ENCODE data around the gene PHACTR3. TPM values are rescaled to one million over a fixed set of nuclear protein-coding genes. Genes with fewer than 3 reads are reported as not detected.

Gene PHACTR3
- total RNA-seq, 2 donors from 2014 or later: 0.34 TPM; not detected in 1

DNA sequence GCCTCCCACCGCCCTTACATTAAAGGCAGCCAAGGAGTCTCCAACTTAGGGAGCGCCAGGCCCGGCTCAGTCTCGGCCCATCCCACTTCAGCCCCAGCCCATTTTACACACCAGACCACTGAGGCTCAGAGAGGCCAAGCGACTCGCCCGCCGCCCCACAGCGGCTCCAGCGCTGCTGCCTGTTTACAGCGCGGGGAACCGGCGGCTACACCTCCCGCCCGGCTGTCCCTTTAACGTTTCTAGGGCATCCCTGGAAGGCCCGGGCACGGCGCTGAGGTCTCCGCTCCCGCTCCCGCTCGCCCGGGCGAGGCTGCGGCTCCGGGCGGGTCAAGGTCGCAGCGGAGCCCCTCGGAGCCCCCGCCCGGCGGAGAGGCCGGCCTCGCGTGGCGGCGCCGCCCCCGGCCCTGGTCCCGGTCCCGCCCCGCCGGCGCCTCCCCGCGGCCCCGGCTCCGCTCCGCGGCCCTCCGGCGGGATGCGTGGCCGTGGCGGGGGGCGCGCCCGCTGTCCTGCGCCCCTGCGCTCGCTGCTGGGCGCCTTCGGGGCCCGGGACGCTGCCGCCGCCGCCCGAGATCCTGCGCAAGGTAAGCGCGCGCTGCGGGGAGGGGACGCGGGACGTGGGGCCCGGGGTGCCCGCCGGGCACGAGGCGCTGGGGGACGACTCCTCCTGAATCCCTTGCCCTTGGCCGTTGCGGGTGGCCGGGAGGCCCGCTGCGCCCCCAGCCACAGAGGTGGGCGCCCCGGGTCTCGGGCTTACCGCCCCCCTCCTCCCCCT, 27.1 kb upstream of the PHACTR3 start:
- intact Hi-C loops (cut with DNase I): no loop called here
- Histone ChIP-seq H3K4me1 (replicated peaks) (no peaks in the 10 kb centered on the region), H3K9me3 (no peaks in the 10 kb centered on the region), H3K36me3 (no peaks in the 10 kb centered on the region), H3K4me3 (no peak overlapping the region), H3K27ac (no peak overlapping the region), H3K27me3 (replicated peaks; ENCODE audit: insufficient read depth) (peaks cover 26% of the 10 kb centered on the region)
- 3% methylated on average over 54 of the region's 95 CpGs for WGBS
- DNase-seq (ENCODE audit: low spot score): no peak
- TF ChIP-seq, protein P1, sequence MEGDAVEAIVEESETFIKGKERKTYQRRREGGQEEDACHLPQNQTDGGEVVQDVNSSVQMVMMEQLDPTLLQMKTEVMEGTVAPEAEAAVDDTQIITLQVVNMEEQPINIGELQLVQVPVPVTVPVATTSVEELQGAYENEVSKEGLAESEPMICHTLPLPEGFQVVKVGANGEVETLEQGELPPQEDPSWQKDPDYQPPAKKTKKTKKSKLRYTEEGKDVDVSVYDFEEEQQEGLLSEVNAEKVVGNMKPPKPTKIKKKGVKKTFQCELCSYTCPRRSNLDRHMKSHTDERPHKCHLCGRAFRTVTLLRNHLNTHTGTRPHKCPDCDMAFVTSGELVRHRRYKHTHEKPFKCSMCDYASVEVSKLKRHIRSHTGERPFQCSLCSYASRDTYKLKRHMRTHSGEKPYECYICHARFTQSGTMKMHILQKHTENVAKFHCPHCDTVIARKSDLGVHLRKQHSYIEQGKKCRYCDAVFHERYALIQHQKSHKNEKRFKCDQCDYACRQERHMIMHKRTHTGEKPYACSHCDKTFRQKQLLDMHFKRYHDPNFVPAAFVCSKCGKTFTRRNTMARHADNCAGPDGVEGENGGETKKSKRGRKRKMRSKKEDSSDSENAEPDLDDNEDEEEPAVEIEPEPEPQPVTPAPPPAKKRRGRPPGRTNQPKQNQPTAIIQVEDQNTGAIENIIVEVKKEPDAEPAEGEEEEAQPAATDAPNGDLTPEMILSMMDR (IDR thresholded peaks at IDR 0.05): no peak
- TF ChIP-seq POLR2AphosphoS5 (IDR thresholded peaks at IDR 0.05) (no peak), POLR2A (IDR thresholded peaks at IDR 0.05) (no peak)

DNA sequence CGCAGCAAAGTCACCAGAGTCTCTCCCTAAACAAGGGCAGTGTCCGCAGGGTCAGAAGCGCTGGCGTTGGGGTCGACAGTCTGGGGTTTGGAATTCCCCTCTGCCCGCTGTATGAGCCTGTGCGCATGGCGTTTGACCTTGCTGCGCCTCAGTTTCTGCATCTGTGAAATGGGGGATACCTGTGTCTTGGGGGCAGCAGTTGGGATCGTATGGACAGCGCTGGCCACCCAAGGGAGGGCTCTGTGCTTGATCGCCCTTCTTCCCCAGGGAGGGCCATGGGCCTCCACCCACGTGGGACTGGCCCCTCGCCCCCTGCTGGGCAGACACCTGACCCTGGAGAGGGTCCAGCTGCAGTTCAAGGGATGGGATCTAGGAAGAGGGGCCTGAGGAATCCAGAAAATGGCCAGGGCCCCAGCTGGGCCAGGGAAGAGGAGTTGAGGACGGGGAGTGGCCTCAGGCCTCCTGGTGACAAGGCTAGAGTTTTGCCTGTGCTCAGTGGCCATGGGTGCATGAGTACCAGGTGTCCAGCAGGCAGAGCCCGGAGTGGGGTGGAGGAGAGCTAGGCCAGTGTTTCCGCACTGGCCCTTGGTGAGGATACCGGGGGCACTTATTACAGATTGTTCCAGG, 26.4 kb upstream of the PHACTR3 start:
- WGBS: 52% methylated on average over 14 of the region's 18 CpGs
- intact Hi-C loops (cut with DNase I): no loop called here
- H3K27ac ChIP-seq: no peak overlapping the region
- H3K4me1 ChIP-seq (replicated peaks): no peaks in the 10 kb centered on the region
- no peak for TF ChIP-seq POLR2AphosphoS5 (IDR thresholded peaks at IDR 0.05)
- TF ChIP-seq, protein P1 (IDR thresholded peaks at IDR 0.05): no peak
- no peak for TF ChIP-seq POLR2A (IDR thresholded peaks at IDR 0.05)
- no peak overlapping the region for H3K4me3 ChIP-seq
- no peaks in the 10 kb centered on the region for H3K9me3 ChIP-seq
- no peak for DNase-seq (ENCODE audit: low spot score)
- peaks cover 26% of the 10 kb centered on the region for H3K27me3 ChIP-seq (replicated peaks; ENCODE audit: insufficient read depth)
- H3K36me3 ChIP-seq: no peaks in the 10 kb centered on the region

DNA sequence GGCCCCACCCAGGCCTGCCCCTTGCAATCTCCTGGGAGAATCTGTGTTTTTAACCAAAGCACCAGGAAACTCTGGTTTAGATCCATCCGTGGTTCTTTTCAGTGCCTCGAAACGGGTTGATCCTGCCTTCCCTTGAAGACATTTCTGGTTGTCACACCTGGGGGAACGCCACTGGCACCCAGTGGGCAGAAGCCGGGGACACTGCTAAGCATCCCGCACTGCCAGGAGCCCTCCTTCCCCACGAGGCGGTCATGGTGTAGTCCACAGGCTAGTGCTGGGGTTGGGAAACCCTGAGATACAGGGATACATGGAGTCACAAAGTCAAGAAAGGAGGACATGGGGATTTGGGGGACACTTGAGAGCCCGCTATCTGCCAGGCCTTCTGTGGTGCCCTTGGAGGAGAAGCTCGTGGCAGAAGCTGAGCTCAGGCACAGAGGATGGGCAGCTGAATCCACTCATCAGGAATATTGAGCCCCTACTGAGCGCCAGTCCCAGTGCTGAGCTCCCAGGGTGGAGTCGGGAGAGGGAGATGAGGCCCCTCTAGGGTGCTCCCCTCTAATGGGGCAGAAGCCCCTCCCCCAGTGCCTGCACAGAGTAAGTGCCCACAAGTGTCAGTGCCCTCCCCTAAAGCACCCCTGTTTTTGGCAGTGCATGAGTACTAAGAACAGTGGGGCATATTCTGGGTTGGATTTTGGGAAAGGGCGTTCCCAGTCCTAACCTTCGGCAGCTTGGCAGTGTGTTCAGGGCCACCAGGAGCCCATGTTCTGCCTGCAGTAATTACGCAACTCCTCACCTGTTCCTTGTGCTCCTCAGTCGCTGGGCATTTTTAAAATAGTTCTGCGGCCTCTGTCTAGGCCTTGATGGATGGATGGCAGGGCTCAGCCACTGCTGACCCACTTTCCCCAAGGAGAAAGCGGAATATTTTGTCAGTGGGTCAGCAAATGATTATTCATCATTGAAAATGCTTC, 25.6 kb upstream of the PHACTR3 start:
- 90% methylated on average over 18 of the region's 18 CpGs for WGBS
- no peaks in the 10 kb centered on the region for H3K36me3 ChIP-seq
- intact Hi-C loops (cut with DNase I): no loop called here
- no peak overlapping the region for H3K27ac ChIP-seq
- no peaks in the 10 kb centered on the region for H3K9me3 ChIP-seq
- no peak for DNase-seq (ENCODE audit: low spot score)
- TF ChIP-seq POLR2A (IDR thresholded peaks at IDR 0.05) (no peak), POLR2AphosphoS5 (IDR thresholded peaks at IDR 0.05) (no peak)
- TF ChIP-seq, protein P1 (IDR thresholded peaks at IDR 0.05): no peak
- H3K4me3 ChIP-seq: no peak overlapping the region
- H3K4me1 ChIP-seq (replicated peaks): no peaks in the 10 kb centered on the region
- peaks cover 26% of the 10 kb centered on the region for H3K27me3 ChIP-seq (replicated peaks; ENCODE audit: insufficient read depth)

DNA sequence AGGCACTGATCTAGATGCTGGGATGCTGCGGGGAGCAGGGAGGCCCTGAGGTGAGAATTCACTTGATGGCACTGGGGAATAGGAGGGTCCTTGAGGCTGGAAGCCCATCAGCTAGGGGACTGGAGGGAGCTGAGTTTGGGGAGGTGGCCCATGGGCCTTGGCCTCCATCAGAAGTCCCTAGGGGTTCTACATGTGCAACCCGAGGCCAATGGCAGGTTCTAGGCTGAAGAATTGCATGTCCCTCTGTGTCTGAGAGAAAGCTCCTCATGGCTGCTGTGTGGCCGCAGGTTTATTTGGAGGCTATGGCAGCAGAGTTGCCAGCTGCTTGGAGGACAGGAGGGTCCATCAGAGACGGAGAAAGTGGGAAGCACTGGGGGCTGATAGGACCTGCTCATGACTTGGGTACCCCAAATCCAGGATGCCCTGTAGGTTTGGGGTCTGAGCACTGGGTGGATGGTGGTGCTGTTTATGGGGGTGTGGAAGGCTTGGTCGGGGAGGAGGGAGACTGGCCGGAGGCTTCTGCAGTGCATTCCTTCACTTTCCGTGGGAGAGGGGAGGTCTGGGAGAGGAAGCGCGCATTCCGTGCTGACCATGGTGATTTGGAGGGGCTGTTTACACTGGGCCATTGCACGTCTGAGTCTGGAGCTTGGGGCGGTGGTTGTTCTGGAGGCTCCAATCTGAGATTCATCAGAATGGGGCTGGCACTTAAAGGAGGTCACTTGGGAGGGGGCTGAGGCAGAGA, 24.8 kb upstream of the PHACTR3 start:
- Histone ChIP-seq H3K4me1 (replicated peaks) (no peaks in the 10 kb centered on the region), H3K9me3 (no peaks in the 10 kb centered on the region), H3K27me3 (replicated peaks; ENCODE audit: insufficient read depth) (peaks cover 26% of the 10 kb centered on the region), H3K27ac (no peak overlapping the region), H3K4me3 (no peak overlapping the region), H3K36me3 (no peaks in the 10 kb centered on the region)
- no peak for DNase-seq (ENCODE audit: low spot score)
- WGBS: 49% methylated on average over 12 of the region's 12 CpGs
- intact Hi-C loops (cut with DNase I): no loop called here
- TF ChIP-seq POLR2AphosphoS5 (IDR thresholded peaks at IDR 0.05) (no peak), POLR2A (IDR thresholded peaks at IDR 0.05) (no peak)
- TF ChIP-seq, protein P1 (IDR thresholded peaks at IDR 0.05): no peak

All from prostate gland (tissue), 2 donors.